GM12878 (cell line): ENCODE results near the gene NYAP1.

Experiments used
- CREB1 ChIP-seq: IDR thresholded peaks from 2 replicates; pipeline ENCODE4 v1.6.1; 2012; ENCODE audit warnings: low read depth, mild to moderate bottlenecking, inconsistent platforms
- CTCF ChIP-seq, 3 experiments: IDR thresholded peaks in 2 of 3; conservative IDR thresholded peaks in 1 of 3; 2 replicates each; pipeline ENCODE4 v1.5.1; 2011; ENCODE audit warnings: low read depth in 3 of 3, low read length in 3 of 3, mild to moderate bottlenecking in 3 of 3, control low read depth in 2 of 3, moderate library complexity in 2 of 3, inconsistent platforms in 1 of 3, mixed read lengths in 1 of 3; ENCODE audit not compliant: control insufficient read depth in 2 of 3, insufficient read depth in 1 of 3; ENCODE audit errors: extremely low read depth in 1 of 3
- EED ChIP-seq: sonication (generic); IDR thresholded peaks from 2 replicates; pipeline ENCODE4 v1.6.1; 2016; ENCODE audit warnings: antibody characterized with exemption, low read depth
- KDM1A ChIP-seq: fragments of 200-600 bp; sonication (generic); IDR thresholded peaks from 2 replicates; pipeline ENCODE4 v1.6.1; 2016; ENCODE audit warnings: borderline replicate concordance
- MTA2 ChIP-seq: fragments of 450-650 bp; IDR thresholded peaks from 2 replicates; pipeline ENCODE4 v1.6.1; 2016; ENCODE audit warnings: low read depth, mild to moderate bottlenecking, moderate library complexity
- NFYB ChIP-seq: IDR thresholded peaks from 2 replicates; pipeline ENCODE4 v1.6.1; 2011; ENCODE audit warnings: low read depth, mild to moderate bottlenecking, low read length, improper control_type of control experiment, moderate library complexity; ENCODE audit not compliant: insufficient read depth
- NR2C2 ChIP-seq: IDR thresholded peaks from 2 replicates; pipeline ENCODE4 v1.6.1; 2011; ENCODE audit warnings: borderline replicate concordance, low read depth; ENCODE audit not compliant: control insufficient read depth, insufficient read length
- POLR2A ChIP-seq: IDR thresholded peaks from 2 replicates; pipeline ENCODE4 v1.6.1; 2011; ENCODE audit warnings: low read depth, mild to moderate bottlenecking, low read length
- ZNF384 ChIP-seq: IDR thresholded peaks from 2 replicates; pipeline ENCODE4 v1.6.1; 2012; ENCODE audit warnings: low read depth, mild to moderate bottlenecking, low read length, improper control_type of control experiment, borderline replicate concordance

- no peak for TF ChIP-seq CTCF (IDR thresholded peaks at IDR 0.05 in 2 of 3, conservative IDR thresholded peaks at IDR 0.05 in 1 of 3; ENCODE audit: control insufficient read depth in 2 of 3, extremely low read depth in 1 of 3, insufficient read depth in 1 of 3, low read depth in 3 of 3, low read length in 3 of 3)
- TF ChIP-seq NFYB, result no peak
- TF ChIP-seq MTA2, result no peak
- no peak for TF ChIP-seq ZNF384
- TF ChIP-seq CREB1, result no peak
- TF ChIP-seq NR2C2, result no peak
- TF ChIP-seq POLR2A, result no peak
- no peak for TF ChIP-seq KDM1A
- TF ChIP-seq EED, result no peak
These were observed 2.4 kb downstream of the NYAP1 start for GRCh38 chr7:100486111-100486636.
